Kidney (tissue), 14 donors: ENCODE measurements around the gene FAM76B. TPM values are rescaled to one million over a fixed set of nuclear protein-coding genes. Genes with fewer than 3 reads are reported as not detected.

Experiments used
- DNase-seq, 5 donors: peaks; one replicate each; pipeline ENCODE4 v3.0.0-alpha.2; 2013 to 2020
- FAIRE-seq: peaks from 2 replicates; lab custom pipeline; 2012; peaks lifted over from hg19 to GRCh38; lab: Jason Lieb, UNC
- H3K27ac ChIP-seq, 2 donors: one replicate each; pipeline ENCODE4 v1.7.0; 2013; ENCODE audit warnings: low read depth in 2 of 2, low read length in 2 of 2, inconsistent platforms in 1 of 2
- H3K27me3 ChIP-seq: one replicate; pipeline ENCODE4 v1.7.1; 2013; ENCODE audit warnings: low read length, inconsistent platforms; ENCODE audit not compliant: control insufficient read depth, insufficient read depth
- H3K36me3 ChIP-seq, 3 donors: one replicate each; pipeline versions ENCODE4 v1.7.0 to v1.7.1; 2013; ENCODE audit warnings: low read length in 3 of 3, control low read depth in 1 of 3, inconsistent platforms in 1 of 3; ENCODE audit not compliant: insufficient read depth in 3 of 3, control insufficient read depth in 2 of 3
- H3K4me1 ChIP-seq, 3 donors: one replicate each; pipeline versions ENCODE4 v1.7.0 to v1.7.1; 2013; ENCODE audit warnings: low read length in 3 of 3, inconsistent platforms in 1 of 3, low read depth in 1 of 3; ENCODE audit not compliant: control insufficient read depth in 2 of 3, insufficient read depth in 2 of 3
- H3K4me3 ChIP-seq, 3 donors: one replicate each; pipeline versions ENCODE4 v1.7.0 to v1.8.1; 2013; ENCODE audit warnings: low read length in 3 of 3, control low read depth in 1 of 3, inconsistent platforms in 1 of 3
- H3K9ac ChIP-seq, 3 donors: one replicate each; pipeline versions ENCODE4 v1.7.0 to v1.7.1; 2013; ENCODE audit warnings: low read length in 3 of 3, control low read depth in 1 of 3, inconsistent platforms in 1 of 3
- H3K9me3 ChIP-seq, 3 donors: one replicate each; pipeline versions ENCODE4 v1.7.0 to v1.7.1; 2013; ENCODE audit warnings: low read length in 3 of 3, control low read depth in 1 of 3, inconsistent platforms in 1 of 3; ENCODE audit not compliant: control insufficient read depth in 2 of 3, insufficient read depth in 1 of 3
- intact Hi-C: fragments of 100-400 bp; cut with DNase I; formaldehyde crosslinking; loops from one replicate; pipeline ENCODE4 v1.11.1; 2022
- polyA plus RNA-seq: library from polyadenylated mRNA; stranded (reverse); fragments of 350-450 nt; fragmentation: Illumina TruSeq; extraction: RNeasy Lipid Tissue Mini Kit (QIAGEN cat#74804); gene quantifications from one replicate; pipeline ENCODE4 v1.2.3, GENCODE V29; 2014; ENCODE audit warnings: low read depth, low replicate concordance; ENCODE audit not compliant: insufficient read depth
- total RNA-seq: library from RNA; stranded (reverse); fragmentation: NEBNext Ultra II Directional; extraction: Animal tissue kit (Norgen Biotek cat#: 25700); gene quantifications from one replicate; pipeline ENCODE4 v1.2.1, GENCODE V29; 2021
- TF ChIP-seq, protein P1 (sequence below): IDR thresholded peaks from 3 replicates; pipeline ENCODE4 v1.5.1; 2012; ENCODE audit warnings: mild to moderate bottlenecking, moderate library complexity, borderline replicate concordance; ENCODE audit not compliant: insufficient read depth; ENCODE audit errors: extremely low read depth
- donor health status: control.
- donor health status: control.
- donor health status: control.
- donor health status: control.
- donor health status: control.
- donor health status: DM: yes; HTN: yes; CAD: no.
- donor health status: Normal renal cell carcinoma (clear cell type).

FAM76B gene
- total and polyA plus RNA-seq, 2 donors from 2014 or later: 3.9 to 26.5 TPM

DNA sequence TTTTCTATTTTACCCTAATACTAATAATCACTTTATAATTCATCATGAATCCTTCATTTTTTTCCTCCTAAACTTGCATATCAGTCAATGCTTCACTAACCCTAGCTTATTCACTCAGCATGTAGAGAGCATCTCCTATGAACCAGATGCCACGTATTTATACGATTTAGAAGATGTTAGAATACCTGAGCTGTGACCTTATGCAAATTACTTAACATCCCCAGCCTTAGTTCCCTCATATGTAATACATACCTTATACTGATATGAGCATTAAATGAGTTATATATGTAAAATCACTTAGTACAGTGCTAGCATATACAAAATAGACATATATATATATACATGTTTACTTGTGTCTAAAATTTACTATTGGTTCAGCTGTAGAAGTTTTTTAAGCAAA, 9.0 kb downstream of the FAM76B start:
- FAIRE-seq: no peak
- DNase-seq: no peak
- intact Hi-C loops: no loop called here

DNA sequence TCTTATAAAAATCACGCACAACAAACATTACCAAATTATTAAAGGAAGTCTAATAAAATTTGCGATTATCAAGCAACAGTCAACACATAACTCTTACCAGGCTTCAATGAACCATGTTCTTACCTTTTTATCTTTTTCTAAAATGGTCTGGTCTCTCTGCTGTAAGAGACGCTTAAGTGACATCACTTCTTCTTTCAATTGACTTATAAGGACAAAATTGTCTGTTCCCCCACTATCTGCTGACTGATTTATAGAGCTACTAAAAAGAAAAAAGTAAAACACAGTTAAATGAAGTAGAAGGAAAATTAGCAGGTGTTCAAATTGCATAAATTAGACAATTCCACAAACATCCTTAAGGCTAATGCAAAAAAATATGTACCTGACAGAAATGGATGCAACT, 10.9 kb downstream of the FAM76B start:
- H3K27me3 ChIP-seq: no peaks in the 10 kb centered on the region
- peaks cover 13 to 35% (median 25%) of the 10 kb centered on the region in 3 donors for H3K36me3 ChIP-seq
- no peak for DNase-seq
- intact Hi-C loops: no loop called here
- H3K9ac ChIP-seq: no peak overlapping the region
- H3K27ac ChIP-seq: no peak overlapping the region
- no peak for FAIRE-seq
- no peaks in the 10 kb centered on the region for H3K9me3 ChIP-seq
- no peak overlapping the region for H3K4me3 ChIP-seq
- H3K4me1 ChIP-seq: no peaks in the 10 kb centered on the region
- TF ChIP-seq, protein P1, sequence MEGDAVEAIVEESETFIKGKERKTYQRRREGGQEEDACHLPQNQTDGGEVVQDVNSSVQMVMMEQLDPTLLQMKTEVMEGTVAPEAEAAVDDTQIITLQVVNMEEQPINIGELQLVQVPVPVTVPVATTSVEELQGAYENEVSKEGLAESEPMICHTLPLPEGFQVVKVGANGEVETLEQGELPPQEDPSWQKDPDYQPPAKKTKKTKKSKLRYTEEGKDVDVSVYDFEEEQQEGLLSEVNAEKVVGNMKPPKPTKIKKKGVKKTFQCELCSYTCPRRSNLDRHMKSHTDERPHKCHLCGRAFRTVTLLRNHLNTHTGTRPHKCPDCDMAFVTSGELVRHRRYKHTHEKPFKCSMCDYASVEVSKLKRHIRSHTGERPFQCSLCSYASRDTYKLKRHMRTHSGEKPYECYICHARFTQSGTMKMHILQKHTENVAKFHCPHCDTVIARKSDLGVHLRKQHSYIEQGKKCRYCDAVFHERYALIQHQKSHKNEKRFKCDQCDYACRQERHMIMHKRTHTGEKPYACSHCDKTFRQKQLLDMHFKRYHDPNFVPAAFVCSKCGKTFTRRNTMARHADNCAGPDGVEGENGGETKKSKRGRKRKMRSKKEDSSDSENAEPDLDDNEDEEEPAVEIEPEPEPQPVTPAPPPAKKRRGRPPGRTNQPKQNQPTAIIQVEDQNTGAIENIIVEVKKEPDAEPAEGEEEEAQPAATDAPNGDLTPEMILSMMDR: no peak

More for the DNA sequence above, 9.0 kb downstream of the FAM76B start:
- H3K36me3 ChIP-seq: peaks cover 17 to 38% (median 28%) of the 10 kb centered on the region in 3 donors
- H3K27me3 ChIP-seq: no peaks in the 10 kb centered on the region
- no peaks in the 10 kb centered on the region for H3K9me3 ChIP-seq
- H3K9ac ChIP-seq: no peak overlapping the region
- H3K4me3 ChIP-seq: no peak overlapping the region
- TF ChIP-seq, protein P1: no peak
- no peaks in the 10 kb centered on the region for H3K4me1 ChIP-seq
- H3K27ac ChIP-seq: no peak overlapping the region

DNA sequence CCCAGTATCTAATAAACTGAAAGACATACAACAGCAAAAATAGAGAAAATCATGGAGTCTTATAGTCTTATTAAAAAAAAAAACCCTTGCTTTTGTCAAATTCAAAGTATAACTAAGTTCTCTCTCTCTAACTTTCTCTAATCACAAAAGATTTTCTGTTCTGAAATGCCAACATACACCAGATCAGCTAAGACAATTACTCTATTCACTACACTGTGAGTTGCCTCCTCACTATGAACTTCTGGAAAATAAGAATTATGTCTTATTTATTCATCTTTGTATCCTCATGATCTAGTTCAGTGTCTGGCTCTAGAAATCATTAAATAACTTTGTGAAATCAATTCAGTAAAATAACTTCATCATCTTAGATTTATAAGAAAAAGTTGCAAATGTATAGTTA, 12.7 kb downstream of the FAM76B start:
- H3K4me1 ChIP-seq: no peaks in the 10 kb centered on the region
- no peaks in the 10 kb centered on the region for H3K9me3 ChIP-seq
- no peak overlapping the region for H3K4me3 ChIP-seq
- intact Hi-C loops: no loop called here
- no peaks in the 10 kb centered on the region for H3K27me3 ChIP-seq
- no peak overlapping the region for H3K9ac ChIP-seq
- FAIRE-seq (peak; percentile 11), DNase-seq (no peak)
- no peak overlapping the region for H3K27ac ChIP-seq
- TF ChIP-seq, protein P1: no peak
- peaks cover 9 to 24% (median 24%) of the 10 kb centered on the region in 3 donors for H3K36me3 ChIP-seq

DNA sequence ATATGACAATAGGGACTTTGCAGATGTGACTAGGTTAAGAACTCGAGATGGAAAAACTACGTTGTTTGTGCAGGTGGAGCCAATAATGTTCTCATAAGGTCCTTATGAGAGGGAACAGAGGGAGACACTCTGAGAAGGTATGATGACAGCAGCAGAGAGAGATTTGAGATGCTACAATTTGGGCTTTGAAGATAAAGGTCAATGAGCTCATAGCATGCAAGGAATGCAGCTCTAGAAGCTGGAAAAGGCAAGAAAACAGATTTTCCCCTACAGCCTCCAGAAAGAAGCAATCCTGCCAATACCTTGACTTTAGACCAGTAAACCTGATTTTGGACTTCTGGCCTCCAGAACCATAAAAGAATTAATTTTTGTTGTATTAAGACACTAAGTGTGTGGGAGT, 21.1 kb downstream of the FAM76B start:
- Histone ChIP-seq H3K4me3 (no peak overlapping the region), H3K27me3 (no peaks in the 10 kb centered on the region), H3K9me3 (no peaks in the 10 kb centered on the region), H3K36me3 (peaks cover 0 to 4% (median 0%) of the 10 kb centered on the region in 3 donors), H3K9ac (no peak overlapping the region), H3K27ac (no peak overlapping the region), H3K4me1 (no peaks in the 10 kb centered on the region)
- intact Hi-C loops: no loop called here
- TF ChIP-seq, protein P1: no peak
- FAIRE-seq (no peak), DNase-seq (no peak)
